Breast epithelium (tissue), 4 donors: ENCODE results near the gene GMFB. TPM values are rescaled to one million over a fixed set of nuclear protein-coding genes. Genes with fewer than 3 reads are reported as not detected.
"Not testable (repeated sequence)": the region's sequence is repeated elsewhere in the genome, so short reads cannot be mapped to it uniquely, and the experiment has no call there.

Experiments used
- DNase-seq, 2 donors: peaks; one replicate each; pipeline ENCODE4 v3.0.0-alpha.2; 2019; ENCODE audit warnings: low spot score in 2 of 2
- H3K27ac ChIP-seq, 2 donors: fragments of 200-600 bp; sonication (generic) in 1 of 2; one replicate each; pipeline ENCODE4 v1.5.1; 2016 to 2019; ENCODE audit warnings: mild to moderate bottlenecking in 1 of 2
- H3K27me3 ChIP-seq, 2 donors: fragments of 200-600 bp; sonication (generic) in 1 of 2; one replicate each; pipeline versions ENCODE4 v1.5.1 to v1.6.0; 2017 to 2019; ENCODE audit warnings: control low read depth in 1 of 2, mild to moderate bottlenecking in 1 of 2
- H3K36me3 ChIP-seq: fragments of 200-600 bp; one replicate; pipeline ENCODE4 v1.5.1; 2019
- H3K4me1 ChIP-seq, 2 donors: fragments of 200-600 bp; sonication (generic); one replicate each; pipeline ENCODE4 v1.5.1; 2016 to 2019; ENCODE audit warnings: control low read depth in 1 of 2
- H3K4me3 ChIP-seq, 3 donors: fragments of 200-600 bp; sonication (generic); 1 replicate in 2 of 3; 2 replicates in 1 of 3; pipeline ENCODE4 v1.5.1; 2016 to 2019; ENCODE audit warnings: mild to moderate bottlenecking in 3 of 3, moderate library complexity in 2 of 3
- H3K9me3 ChIP-seq, 2 donors: fragments of 200-600 bp; sonication (generic) in 1 of 2; one replicate each; pipeline ENCODE4 v1.5.1; 2016 to 2019; ENCODE audit warnings: control low read depth in 1 of 2
- CTCF ChIP-seq, 3 donors: fragments of 450-650 bp; IDR thresholded peaks; one replicate each; pipeline ENCODE4 v1.5.1; 2016 to 2017; ENCODE audit warnings: antibody characterized with exemption in 3 of 3, mild to moderate bottlenecking in 3 of 3, moderate library complexity in 3 of 3
- POLR2A ChIP-seq: fragments of 450-650 bp; IDR thresholded peaks from one replicate; pipeline ENCODE4 v1.6.1; 2016; ENCODE audit warnings: antibody characterized with exemption, mild to moderate bottlenecking, moderate library complexity
- POLR2AphosphoS5 ChIP-seq, 3 donors: sonication (generic); formaldehyde crosslinking; IDR thresholded peaks; one replicate each; pipeline ENCODE4 v1.6.1; 2017; ENCODE audit warnings: antibody characterized with exemption in 3 of 3
- intact Hi-C: fragments of 100-400 bp; cut with DNase I; formaldehyde crosslinking; loops from one replicate; pipeline ENCODE4 v1.15.1; 2023; ENCODE audit warnings: low total_unique reads
- total RNA-seq, 3 donors: library from RNA; depleted of rRNA; stranded (reverse); fragments of >200 nt; gene quantifications; one replicate each; pipeline ENCODE4 v1.1.0, GENCODE V29; 2016

Gene GMFB
- total RNA-seq, 3 donors from 2014 or later: 43.3 to 82.5 (median 64.6) TPM

GRCh38 chr14:54467280-54467679, 21.5 kb downstream of the GMFB start:
- H3K4me3 ChIP-seq: no peak overlapping the region
- DNase-seq: no peak
- H3K27me3 ChIP-seq: no peaks in the 10 kb centered on the region
- no peak overlapping the region for H3K27ac ChIP-seq
- intact Hi-C loops: no loop called here
- H3K9me3 ChIP-seq: peaks cover 0 to 11% of the 10 kb centered on the region in 2 donors
- no peaks in the 10 kb centered on the region for H3K36me3 ChIP-seq
- no peaks in the 10 kb centered on the region for H3K4me1 ChIP-seq
- no peak for TF ChIP-seq POLR2AphosphoS5 (IDR thresholded peaks at IDR 0.05)
- no peak for TF ChIP-seq CTCF (IDR thresholded peaks at IDR 0.05)
- no peak for TF ChIP-seq POLR2A

GRCh38 chr14:54465654-54466053, 23.1 kb downstream of the GMFB start:
- H3K36me3 ChIP-seq: no peaks in the 10 kb centered on the region
- no peak overlapping the region for H3K27ac ChIP-seq
- DNase-seq: no peak
- no peak for TF ChIP-seq POLR2A
- no peak for TF ChIP-seq POLR2AphosphoS5 (IDR thresholded peaks at IDR 0.05)
- no peak for TF ChIP-seq CTCF (IDR thresholded peaks at IDR 0.05)
- H3K9me3 ChIP-seq: peaks cover 0 to 11% of the 10 kb centered on the region in 2 donors
- H3K27me3 ChIP-seq: no peaks in the 10 kb centered on the region
- intact Hi-C loops: no loop called here
- no peaks in the 10 kb centered on the region for H3K4me1 ChIP-seq
- H3K4me3 ChIP-seq: no peak overlapping the region

GRCh38 chr14:54462048-54462447, 26.7 kb downstream of the GMFB start:
- H3K4me3 ChIP-seq: no peak overlapping the region
- TF ChIP-seq POLR2AphosphoS5 (IDR thresholded peaks at IDR 0.05) (no peak), CTCF (IDR thresholded peaks at IDR 0.05) (no peak), POLR2A (no peak)
- intact Hi-C loops: no loop called here
- no peaks in the 10 kb centered on the region for H3K36me3 ChIP-seq
- H3K27me3 ChIP-seq: no peaks in the 10 kb centered on the region
- H3K4me1 ChIP-seq: no peaks in the 10 kb centered on the region
- no peak overlapping the region for H3K27ac ChIP-seq
- H3K9me3 ChIP-seq: peaks cover 0 to 3% of the 10 kb centered on the region in 2 donors
- DNase-seq: no peak

GRCh38 chr14:54459106-54459505, 29.7 kb downstream of the GMFB start:
- TF ChIP-seq POLR2A: no peak
- no peak for TF ChIP-seq POLR2AphosphoS5 (IDR thresholded peaks at IDR 0.05)
- TF ChIP-seq CTCF (IDR thresholded peaks at IDR 0.05): no peak
- no peak overlapping the region for H3K4me3 ChIP-seq
- no peaks in the 10 kb centered on the region for H3K36me3 ChIP-seq
- intact Hi-C loops: no loop called here
- no peaks in the 10 kb centered on the region for H3K9me3 ChIP-seq
- H3K27me3 ChIP-seq: no peaks in the 10 kb centered on the region
- H3K4me1 ChIP-seq: no peaks in the 10 kb centered on the region
- H3K27ac ChIP-seq: no peak overlapping the region
- DNase-seq: no peak

GRCh38 chr14:54458536-54458935, 30.2 kb downstream of the GMFB start:
- H3K36me3 ChIP-seq, DNase-seq, H3K27me3 ChIP-seq, H3K4me3 ChIP-seq, H3K27ac ChIP-seq, H3K9me3 ChIP-seq, intact Hi-C loops, H3K4me1 ChIP-seq: not testable (repeated sequence)

- Histone ChIP-seq H3K4me1 (no peaks in the 10 kb centered on the region), H3K36me3 (no peaks in the 10 kb centered on the region), H3K27me3 (no peaks in the 10 kb centered on the region), H3K9me3 (no peaks in the 10 kb centered on the region), H3K4me3 (no peak overlapping the region), H3K27ac (no peak overlapping the region)
- no peak for DNase-seq
- TF ChIP-seq POLR2AphosphoS5 (IDR thresholded peaks at IDR 0.05): no peak
- intact Hi-C loops: no loop called here
Measured at GRCh38 chr14:54457609-54457996, 31.2 kb downstream of the GMFB start.

- H3K36me3 ChIP-seq, H3K27ac ChIP-seq, DNase-seq, intact Hi-C loops, H3K4me3 ChIP-seq, H3K4me1 ChIP-seq, H3K27me3 ChIP-seq, H3K9me3 ChIP-seq: not testable (repeated sequence)
Measured at GRCh38 chr14:54456820-54457608, 31.8 kb downstream of the GMFB start.
